ENCODE data around the gene CMTM1. TPM values are rescaled to one million over a fixed set of nuclear protein-coding genes. Genes with fewer than 3 reads are reported as not detected.

CMTM1 gene
- total and polyA plus RNA-seq, 2 experiments from 2014 or later: 2.0 to 2.6 TPM

- no peaks in the 10 kb centered on the region for H3K9me3 ChIP-seq (ENCODE audit: low read depth)
- no peaks in the 10 kb centered on the region for H3K36me3 ChIP-seq
- no peak for TF ChIP-seq CTCF (IDR thresholded peaks at IDR 0.05; ENCODE audit: low read depth, low read length)
Observed at GRCh38 chr16:66576296-66576695, 10.1 kb downstream of the CMTM1 start.

GRCh38 chr16:66578651-66579531 is 12.7 kb downstream of the CMTM1 start, which contains the start of gene CMTM2:
Gene CMTM2 (plus strand): TSS chr16:66579463. CDS start chr16:66579608, 145 bp downstream.
- peak in 1 of 2 donors; percentile 12 for DNase-seq (ENCODE audit: low read depth in 1 of 2, low spot score in 1 of 2)
- Histone ChIP-seq H3K27me3 (peaks cover 45% of the 10 kb centered on the region), H3K4me3 (no peak within 1 kb of the TSS), H3K4me1 (ENCODE audit: low read depth) (peaks cover 3% of the 10 kb centered on the region), H3K27ac (no peak within 1 kb of the TSS), H3K9me3 (ENCODE audit: low read depth) (no peaks in the 10 kb centered on the region), H3K36me3 (no peaks in the 10 kb centered on the region)
- TF ChIP-seq CTCF (IDR thresholded peaks at IDR 0.05; ENCODE audit: low read depth, low read length): no peak

More at GRCh38 chr16:66576296-66576695, 10.1 kb downstream of the CMTM1 start:
- Histone ChIP-seq H3K27ac (no peak overlapping the region), H3K4me1 (ENCODE audit: low read depth) (peaks cover 3% of the 10 kb centered on the region), H3K4me3 (no peak overlapping the region), H3K27me3 (peaks cover 45% of the 10 kb centered on the region)
- DNase-seq (ENCODE audit: low read depth in 1 of 2, low spot score in 1 of 2): no peak

- Histone ChIP-seq H3K27ac (no peak overlapping the region), H3K27me3 (peaks cover 45% of the 10 kb centered on the region), H3K4me1 (ENCODE audit: low read depth) (peaks cover 3% of the 10 kb centered on the region), H3K36me3 (no peaks in the 10 kb centered on the region), H3K9me3 (ENCODE audit: low read depth) (no peaks in the 10 kb centered on the region), H3K4me3 (no peak overlapping the region)
- peak; percentile 17 to 69 for DNase-seq (ENCODE audit: low read depth in 1 of 2, low spot score in 1 of 2)
- no peak for TF ChIP-seq CTCF (IDR thresholded peaks at IDR 0.05; ENCODE audit: low read depth, low read length)
Observed at GRCh38 chr16:66580605-66581209, 14.5 kb downstream of the CMTM1 start.

- H3K27ac ChIP-seq: no peak overlapping the region
- H3K36me3 ChIP-seq: no peaks in the 10 kb centered on the region
- peaks cover 45% of the 10 kb centered on the region for H3K27me3 ChIP-seq
- peaks cover 3% of the 10 kb centered on the region for H3K4me1 ChIP-seq (ENCODE audit: low read depth)
- no peak overlapping the region for H3K4me3 ChIP-seq
- no peak for TF ChIP-seq CTCF (IDR thresholded peaks at IDR 0.05; ENCODE audit: low read depth, low read length)
- H3K9me3 ChIP-seq (ENCODE audit: low read depth): no peaks in the 10 kb centered on the region
- DNase-seq (ENCODE audit: low read depth in 1 of 2, low spot score in 1 of 2): peak in 1 of 2 donors; percentile 34
Observed at GRCh38 chr16:66581246-66581952, 15.2 kb downstream of the CMTM1 start.

- TF ChIP-seq CTCF (IDR thresholded peaks at IDR 0.05; ENCODE audit: low read depth, low read length): no peak
- no peak overlapping the region for H3K27ac ChIP-seq
- H3K4me3 ChIP-seq: no peak overlapping the region
- H3K9me3 ChIP-seq (ENCODE audit: low read depth): no peaks in the 10 kb centered on the region
- H3K27me3 ChIP-seq: peaks cover 5% of the 10 kb centered on the region
- H3K4me1 ChIP-seq (ENCODE audit: low read depth): peaks cover 3% of the 10 kb centered on the region
- no peak for DNase-seq (ENCODE audit: low read depth in 1 of 2, low spot score in 1 of 2)
- H3K36me3 ChIP-seq: no peaks in the 10 kb centered on the region
Observed at GRCh38 chr16:66585481-66586239, 19.4 kb downstream of the CMTM1 start.

All from cardiac muscle cell (in vitro differentiated cells and primary cell).